Esophagus squamous epithelium (tissue), 4 donors: ENCODE data around the gene CBLB.

ENCODE experiments used
- POLR2A ChIP-seq, 4 donors: fragments of 450-650 bp; IDR thresholded peaks; one replicate each; pipeline ENCODE4 v1.6.1; 2017; ENCODE audit warnings: antibody characterized with exemption in 4 of 4, mild to moderate bottlenecking in 4 of 4, moderate library complexity in 3 of 4
- TF ChIP-seq, protein P1 (sequence below), 6 experiments: fragments of 450-650 bp in 4 of 6; fragments of 200-600 bp in 2 of 6; sonication (generic) in 2 of 6; IDR thresholded peaks; one replicate each; pipeline ENCODE4 v1.5.1; 2016 to 2019; ENCODE audit warnings: antibody characterized with exemption in 6 of 6, mild to moderate bottlenecking in 4 of 6, moderate library complexity in 4 of 6

DNA sequence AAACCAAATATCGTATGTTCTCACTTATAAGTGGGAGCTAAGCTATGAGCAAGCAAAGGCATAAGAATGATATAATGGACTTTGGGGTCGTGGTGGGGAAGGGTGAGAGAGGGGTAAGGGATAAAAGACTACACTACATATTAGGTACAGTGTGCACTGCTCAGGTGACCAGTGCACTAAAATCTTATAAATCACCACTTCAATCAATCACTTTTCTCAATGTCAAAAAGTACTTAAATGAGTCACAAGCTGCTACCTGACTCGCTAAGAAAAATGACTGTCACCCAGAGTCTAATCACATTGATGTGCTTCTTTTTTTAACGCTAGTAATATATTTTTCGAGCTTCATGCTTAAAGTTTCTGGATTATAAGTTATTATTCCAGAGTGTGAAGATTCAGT, 95.5 kb downstream of the CBLB start:
- no peak for TF ChIP-seq POLR2A (IDR thresholded peaks at IDR 0.05)
- TF ChIP-seq, protein P1, sequence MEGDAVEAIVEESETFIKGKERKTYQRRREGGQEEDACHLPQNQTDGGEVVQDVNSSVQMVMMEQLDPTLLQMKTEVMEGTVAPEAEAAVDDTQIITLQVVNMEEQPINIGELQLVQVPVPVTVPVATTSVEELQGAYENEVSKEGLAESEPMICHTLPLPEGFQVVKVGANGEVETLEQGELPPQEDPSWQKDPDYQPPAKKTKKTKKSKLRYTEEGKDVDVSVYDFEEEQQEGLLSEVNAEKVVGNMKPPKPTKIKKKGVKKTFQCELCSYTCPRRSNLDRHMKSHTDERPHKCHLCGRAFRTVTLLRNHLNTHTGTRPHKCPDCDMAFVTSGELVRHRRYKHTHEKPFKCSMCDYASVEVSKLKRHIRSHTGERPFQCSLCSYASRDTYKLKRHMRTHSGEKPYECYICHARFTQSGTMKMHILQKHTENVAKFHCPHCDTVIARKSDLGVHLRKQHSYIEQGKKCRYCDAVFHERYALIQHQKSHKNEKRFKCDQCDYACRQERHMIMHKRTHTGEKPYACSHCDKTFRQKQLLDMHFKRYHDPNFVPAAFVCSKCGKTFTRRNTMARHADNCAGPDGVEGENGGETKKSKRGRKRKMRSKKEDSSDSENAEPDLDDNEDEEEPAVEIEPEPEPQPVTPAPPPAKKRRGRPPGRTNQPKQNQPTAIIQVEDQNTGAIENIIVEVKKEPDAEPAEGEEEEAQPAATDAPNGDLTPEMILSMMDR (IDR thresholded peaks at IDR 0.05) = no peak
